NCI-H446 (cell line): Measurements from ENCODE around the gene NUCKS1.

Experiments
- DNase-seq, 2 experiments: peaks; one replicate each; lab custom pipeline; 2025; lab: John Stamatoyannopoulos, UW

Gene NUCKS1

GRCh38 chr1:205770618-205771017, 20.6 kb upstream of the NUCKS1 start:
- DNase-seq, result no peak

GRCh38 chr1:205769641-205770365, 19.8 kb upstream of the NUCKS1 start:
- no peak for DNase-seq

DNA sequence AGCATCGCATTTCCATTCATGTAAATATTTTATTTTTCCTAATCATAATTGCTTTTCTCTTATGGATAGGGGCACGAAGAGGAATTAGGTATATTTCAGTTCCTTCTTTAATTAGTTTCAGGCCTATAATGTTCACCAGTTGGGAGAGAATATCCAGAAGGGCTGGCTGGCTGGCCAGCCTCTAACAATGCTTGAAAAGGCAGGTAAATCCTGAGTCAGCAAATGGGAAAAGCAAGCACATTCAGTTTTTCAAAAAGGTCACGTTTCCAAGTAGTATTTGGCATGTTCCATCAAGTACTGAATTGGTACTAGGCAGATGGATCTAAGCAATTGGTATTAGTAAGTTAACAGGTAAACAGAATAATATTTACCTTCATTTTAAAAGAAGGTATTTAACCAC, 17.3 kb upstream of the NUCKS1 start:
- DNase-seq, result no peak

- DNase-seq, result no peak
Observed at GRCh38 chr1:205766570-205766969, 16.6 kb upstream of the NUCKS1 start.

DNA sequence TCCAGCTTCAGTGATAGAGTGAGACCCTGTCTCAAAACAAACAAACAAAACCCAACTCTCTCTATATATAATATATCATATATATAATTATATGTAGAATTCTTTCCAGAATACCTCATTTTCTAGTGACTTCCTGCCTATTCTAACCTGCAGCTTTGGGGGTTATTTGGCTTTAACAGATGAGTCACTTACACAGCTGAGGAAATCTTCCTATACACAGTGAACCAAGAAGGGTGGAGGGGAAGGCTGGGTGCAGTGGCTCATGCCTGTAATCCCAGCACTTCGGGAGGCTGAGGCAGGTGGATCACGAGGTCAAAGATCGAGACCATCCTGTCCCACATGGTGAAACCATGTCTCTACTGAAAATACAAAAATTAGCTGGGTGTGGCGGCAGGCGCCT, 16.1 kb upstream of the NUCKS1 start:
- DNase-seq, result no peak

DNA sequence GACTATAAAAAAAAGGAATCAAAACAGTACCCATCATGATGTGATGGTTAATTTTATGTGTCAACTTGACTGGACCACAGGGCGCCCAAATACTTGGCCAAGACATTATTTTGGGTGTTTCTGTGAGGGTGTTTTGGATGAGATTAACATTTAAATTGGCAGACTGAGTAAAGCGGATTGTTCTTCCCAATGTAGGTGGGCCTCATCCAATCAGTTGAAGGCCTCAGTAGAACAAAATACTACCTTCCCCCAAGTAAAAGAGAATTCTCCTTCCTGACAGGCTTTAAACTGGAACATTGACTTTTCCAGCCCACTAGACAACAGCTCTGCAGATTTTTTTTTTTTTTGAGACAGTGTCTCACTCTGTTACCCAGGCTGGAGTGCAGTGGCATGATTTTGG, 14.6 kb upstream of the NUCKS1 start:
- no peak for DNase-seq

DNA sequence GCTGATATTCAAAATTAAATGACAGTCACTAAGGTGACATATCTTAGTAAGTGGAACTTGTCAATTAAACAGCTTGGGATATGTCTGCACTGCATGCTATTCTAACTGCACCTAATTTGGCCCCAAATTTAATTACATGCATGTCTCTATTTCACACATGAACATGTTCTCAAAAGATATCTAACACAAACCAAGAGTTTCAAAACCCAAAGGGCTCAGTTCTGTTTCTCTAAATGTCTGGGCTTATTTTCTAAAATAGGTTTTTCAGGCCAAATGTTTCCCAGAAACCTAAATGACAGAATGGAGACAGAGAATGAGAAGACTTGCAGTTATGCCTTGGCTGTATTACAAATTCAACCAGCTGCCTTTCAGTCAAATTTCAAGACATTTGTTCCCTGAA, 14.0 kb upstream of the NUCKS1 start:
- no peak for DNase-seq

GRCh38 chr1:205760606-205761005, 10.6 kb upstream of the NUCKS1 start:
- DNase-seq, result no peak

DNA sequence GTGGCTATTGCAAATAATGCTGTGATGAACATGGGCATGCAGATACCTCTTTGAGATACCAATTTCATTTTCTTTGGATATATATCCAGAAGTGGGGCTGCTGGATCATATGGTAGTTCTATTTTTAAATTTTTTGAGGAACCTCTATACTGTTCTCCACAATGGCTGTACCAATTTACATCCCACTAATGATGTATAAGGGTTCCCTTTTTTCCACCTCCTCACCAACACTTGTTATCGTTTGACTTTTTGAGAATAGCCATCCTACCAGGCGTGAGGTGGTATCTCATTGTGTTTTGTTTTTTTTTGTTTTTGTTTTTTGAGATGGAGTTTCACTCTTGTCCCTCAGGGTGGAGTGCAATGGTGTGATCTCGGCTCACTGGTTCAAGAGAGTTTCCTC, 6.6 kb upstream of the NUCKS1 start:
- DNase-seq, result no peak

- no peak for DNase-seq
Observed at GRCh38 chr1:205754857-205755256, 4.9 kb upstream of the NUCKS1 start.

GRCh38 chr1:205751036-205751651, 1.2 kb upstream of the NUCKS1 start:
- peak in 1 of 2 experiments; percentile 21 for DNase-seq

DNA sequence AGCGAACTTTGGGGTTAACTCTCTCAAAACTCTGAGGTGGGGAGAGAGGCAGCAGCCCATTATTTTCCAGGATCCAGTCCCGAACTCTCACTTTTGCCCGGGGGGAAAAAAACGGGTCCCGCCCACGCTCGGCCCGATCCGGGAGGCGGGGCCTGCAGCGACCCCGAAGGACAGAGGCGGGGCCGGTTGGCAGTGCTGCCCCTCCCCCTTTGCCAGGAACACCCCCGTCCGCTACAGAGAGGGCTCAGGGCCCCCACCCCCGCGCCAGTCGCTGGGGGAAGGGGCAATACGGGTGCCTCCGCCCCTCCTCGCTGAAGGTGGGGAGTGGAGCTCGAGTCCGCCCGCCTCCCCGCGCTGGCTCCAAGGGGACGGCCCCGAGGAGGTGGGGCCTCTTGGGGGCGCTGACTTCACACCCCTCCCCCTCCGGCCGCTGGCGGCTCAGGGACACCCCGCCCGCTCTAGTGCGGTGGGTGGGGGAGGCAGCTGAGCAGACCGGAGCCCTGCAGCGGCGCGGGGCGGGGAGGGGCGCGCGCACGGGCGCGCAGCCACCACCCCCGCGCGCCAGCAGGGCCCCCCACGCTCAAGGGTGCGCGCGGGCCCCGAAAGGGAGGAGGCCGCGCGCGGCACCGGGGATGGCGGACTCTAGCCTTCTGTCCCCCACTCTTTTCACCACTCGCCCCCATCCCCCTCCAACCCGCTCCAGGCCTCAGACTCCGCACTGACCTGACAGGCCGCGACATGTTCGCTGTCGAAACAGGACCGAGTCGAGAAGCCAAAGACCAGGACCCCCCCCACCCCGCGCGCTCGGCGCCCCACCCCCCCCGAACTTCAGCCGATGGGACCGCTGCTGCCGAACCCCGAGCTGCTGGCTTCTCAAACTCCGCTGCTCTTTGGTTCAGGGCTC, 496 bp downstream of the NUCKS1 start:
- peak; percentile 98 to 99 for DNase-seq

GRCh38 chr1:205748403-205749233, 1.4 kb downstream of the NUCKS1 start:
- DNase-seq, result peak; percentile 77 to 78

DNA sequence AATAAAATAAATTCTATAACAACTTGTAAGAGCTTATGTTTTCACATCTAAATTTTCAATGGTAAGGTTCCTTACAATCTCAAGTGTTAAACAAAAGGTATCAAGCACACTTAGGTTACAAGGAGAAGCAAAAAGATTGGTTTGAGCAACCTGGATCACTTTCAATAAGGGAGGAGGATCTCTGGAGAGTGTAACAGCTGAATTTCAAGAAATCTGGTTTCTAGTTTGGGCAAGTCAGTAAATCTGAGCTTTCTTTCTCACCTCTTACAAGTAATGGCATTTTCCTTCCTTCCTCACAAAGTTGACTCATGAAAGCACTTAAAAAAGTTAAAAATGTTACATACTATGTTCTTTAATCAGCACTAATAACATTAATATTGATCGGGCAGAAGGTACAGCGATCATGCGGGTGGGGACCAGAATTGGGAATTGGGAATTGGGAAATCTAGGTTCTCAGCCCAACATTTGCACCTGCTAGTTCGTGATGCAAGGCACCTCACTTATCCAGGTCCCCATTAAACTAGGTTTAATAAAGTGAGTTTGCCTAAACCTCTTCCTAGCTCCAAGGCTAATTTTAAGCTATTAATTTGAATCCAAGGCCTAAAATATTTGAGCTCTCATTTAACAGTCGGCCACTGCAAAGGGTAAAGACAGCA, 3.1 kb downstream of the NUCKS1 start:
- DNase-seq, result no peak

DNA sequence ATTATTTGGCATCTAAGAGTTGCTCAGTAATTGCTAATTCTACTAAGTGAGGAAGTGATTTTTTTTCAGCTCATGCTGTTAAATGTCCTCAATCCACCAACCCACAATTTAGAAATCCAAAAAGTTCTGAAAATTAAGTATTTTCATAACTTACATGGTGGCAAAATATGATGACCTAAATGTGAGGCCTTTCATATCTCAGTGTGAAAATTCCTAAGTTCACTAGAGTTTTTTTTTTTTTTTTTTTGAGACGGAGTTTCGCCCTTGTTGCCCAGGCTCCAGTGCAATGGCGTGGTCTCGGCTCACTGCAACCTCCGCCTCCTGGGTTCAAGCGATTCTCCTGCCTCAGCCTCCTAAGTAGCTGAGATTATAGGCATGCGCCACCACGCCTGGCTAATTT, 5.6 kb downstream of the NUCKS1 start:
- DNase-seq, result no peak

GRCh38 chr1:205743977-205744376, 6.0 kb downstream of the NUCKS1 start:
- no peak for DNase-seq

DNA sequence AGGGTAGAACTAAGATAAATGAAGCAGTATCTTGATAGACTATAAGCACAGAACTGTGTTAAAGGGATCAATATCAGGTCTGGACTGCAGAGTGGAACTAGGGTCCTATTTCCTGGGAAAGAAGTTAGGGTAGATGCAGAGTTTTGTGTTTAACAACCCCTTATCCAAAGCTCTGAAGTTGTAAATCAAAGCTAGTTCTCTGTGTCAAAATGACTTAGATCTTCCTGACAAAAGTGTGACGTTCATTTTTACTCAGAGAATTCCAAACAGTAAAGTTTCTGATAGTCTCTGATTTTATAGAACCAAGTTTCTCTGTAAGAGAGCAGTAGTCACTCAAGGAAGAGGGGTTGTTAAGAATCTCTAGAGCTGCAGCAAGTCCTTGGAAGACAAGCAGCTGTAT, 8.3 kb downstream of the NUCKS1 start:
- no peak for DNase-seq

- no peak for DNase-seq
Observed at GRCh38 chr1:205739348-205740160, 10.4 kb downstream of the NUCKS1 start.

- DNase-seq, result no peak
Observed at GRCh38 chr1:205735218-205735617, 14.8 kb downstream of the NUCKS1 start.

GRCh38 chr1:205733438-205734175, 16.4 kb downstream of the NUCKS1 start:
- DNase-seq, result no peak
